NB4 (cell line): ENCODE measurements around the gene TSEN34.
"Not testable (repeated sequence)": the region's sequence is repeated elsewhere in the genome, so short reads cannot be mapped to it uniquely, and the experiment has no call there.

Source experiments
- DNase-seq: peaks from one replicate; pipeline ENCODE4 v3.0.0; 2010; ENCODE audit warnings: low read depth
- H3K4me3 ChIP-seq: one replicate; pipeline ENCODE4 v1.5.1; 2011; ENCODE audit warnings: mild to moderate bottlenecking, low read depth, low read length, moderate library complexity
- MYC ChIP-seq: IDR thresholded peaks from 2 replicates; pipeline ENCODE4 v1.6.1; 2011; ENCODE audit warnings: low read depth, low read length
- POLR2A ChIP-seq: IDR thresholded peaks from 2 replicates; pipeline ENCODE4 v1.6.1; 2011; ENCODE audit warnings: mild to moderate bottlenecking; ENCODE audit not compliant: insufficient read length; ENCODE audit errors: extremely low read depth
- TF ChIP-seq, protein P1 (sequence below): IDR thresholded peaks from 2 replicates; pipeline ENCODE4 v1.6.1; 2011; ENCODE audit warnings: low read depth, low read length
- TF ChIP-seq, protein P2 (sequence below): IDR thresholded peaks from one replicate; pipeline ENCODE4 v1.5.1; 2012; ENCODE audit warnings: low read depth, low read length

TSEN34 gene

DNA sequence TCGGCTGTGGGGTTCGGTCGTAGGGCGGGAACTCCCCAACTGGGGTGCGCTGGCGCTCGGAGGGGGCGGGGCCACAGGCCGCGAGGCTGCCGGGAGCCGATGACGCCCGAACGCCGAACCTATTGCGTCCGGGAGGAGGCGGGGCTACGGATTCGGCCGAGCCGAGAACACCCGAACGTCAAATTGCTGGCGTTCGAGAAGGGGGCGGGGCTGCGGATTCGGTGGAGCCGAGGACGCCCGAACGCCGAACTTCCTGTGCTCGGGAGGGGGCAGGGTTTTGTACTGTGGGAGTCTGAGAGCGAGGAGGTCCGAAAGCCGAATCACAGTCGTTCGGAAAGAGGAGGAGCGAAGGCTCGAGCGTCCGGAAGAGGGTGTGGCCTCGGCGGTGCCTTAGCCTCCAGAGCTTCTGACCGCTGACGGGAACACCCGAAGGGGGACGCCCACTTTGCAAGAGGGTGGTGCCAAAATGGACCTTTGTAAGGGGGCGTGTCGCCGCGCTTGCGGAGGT, 551 bp upstream of the TSEN34 start:
- peak overlapping the region; percentile 63 for H3K4me3 ChIP-seq
- no peak for TF ChIP-seq POLR2A
- TF ChIP-seq, protein P1, sequence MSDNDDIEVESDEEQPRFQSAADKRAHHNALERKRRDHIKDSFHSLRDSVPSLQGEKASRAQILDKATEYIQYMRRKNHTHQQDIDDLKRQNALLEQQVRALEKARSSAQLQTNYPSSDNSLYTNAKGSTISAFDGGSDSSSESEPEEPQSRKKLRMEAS, result no peak
- no peak for TF ChIP-seq MYC
- TF ChIP-seq, protein P2, sequence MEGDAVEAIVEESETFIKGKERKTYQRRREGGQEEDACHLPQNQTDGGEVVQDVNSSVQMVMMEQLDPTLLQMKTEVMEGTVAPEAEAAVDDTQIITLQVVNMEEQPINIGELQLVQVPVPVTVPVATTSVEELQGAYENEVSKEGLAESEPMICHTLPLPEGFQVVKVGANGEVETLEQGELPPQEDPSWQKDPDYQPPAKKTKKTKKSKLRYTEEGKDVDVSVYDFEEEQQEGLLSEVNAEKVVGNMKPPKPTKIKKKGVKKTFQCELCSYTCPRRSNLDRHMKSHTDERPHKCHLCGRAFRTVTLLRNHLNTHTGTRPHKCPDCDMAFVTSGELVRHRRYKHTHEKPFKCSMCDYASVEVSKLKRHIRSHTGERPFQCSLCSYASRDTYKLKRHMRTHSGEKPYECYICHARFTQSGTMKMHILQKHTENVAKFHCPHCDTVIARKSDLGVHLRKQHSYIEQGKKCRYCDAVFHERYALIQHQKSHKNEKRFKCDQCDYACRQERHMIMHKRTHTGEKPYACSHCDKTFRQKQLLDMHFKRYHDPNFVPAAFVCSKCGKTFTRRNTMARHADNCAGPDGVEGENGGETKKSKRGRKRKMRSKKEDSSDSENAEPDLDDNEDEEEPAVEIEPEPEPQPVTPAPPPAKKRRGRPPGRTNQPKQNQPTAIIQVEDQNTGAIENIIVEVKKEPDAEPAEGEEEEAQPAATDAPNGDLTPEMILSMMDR, result no peak
- peak; percentile 97 for DNase-seq

DNA sequence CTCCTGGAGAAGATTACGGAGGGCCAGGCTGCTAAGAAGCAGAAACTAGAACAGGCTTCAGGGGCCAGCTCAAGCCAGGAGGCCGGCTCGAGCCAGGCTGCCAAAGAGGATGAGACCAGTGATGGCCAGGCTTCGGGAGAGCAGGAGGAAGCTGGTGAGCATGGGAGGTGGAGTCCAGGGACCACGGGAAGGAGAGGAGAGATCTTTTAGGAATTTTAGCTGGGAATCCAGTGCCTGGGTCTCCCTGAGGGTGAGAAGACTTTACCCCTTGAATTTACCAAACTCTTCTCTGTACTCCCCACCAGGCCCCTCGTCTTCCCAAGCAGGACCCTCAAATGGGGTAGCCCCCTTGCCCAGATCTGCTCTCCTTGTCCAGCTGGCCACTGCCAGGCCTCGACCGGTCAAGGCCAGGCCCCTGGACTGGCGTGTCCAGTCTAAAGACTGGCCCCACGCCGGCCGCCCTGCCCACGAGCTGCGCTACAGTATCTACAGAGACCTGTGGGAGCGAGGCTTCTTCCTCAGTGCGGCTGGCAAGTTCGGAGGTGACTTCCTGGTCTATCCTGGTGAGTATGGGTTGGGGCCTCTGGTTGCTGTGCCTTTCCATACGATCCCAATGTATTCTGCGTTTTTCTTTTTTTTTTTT, 824 bp downstream of the TSEN34 start:
- H3K4me3 ChIP-seq, result peak overlapping the region; percentile 67
- TF ChIP-seq, protein P2, result no peak
- TF ChIP-seq, protein P1, result no peak
- TF ChIP-seq MYC (no peak), POLR2A (no peak)
- DNase-seq, result no peak

DNA sequence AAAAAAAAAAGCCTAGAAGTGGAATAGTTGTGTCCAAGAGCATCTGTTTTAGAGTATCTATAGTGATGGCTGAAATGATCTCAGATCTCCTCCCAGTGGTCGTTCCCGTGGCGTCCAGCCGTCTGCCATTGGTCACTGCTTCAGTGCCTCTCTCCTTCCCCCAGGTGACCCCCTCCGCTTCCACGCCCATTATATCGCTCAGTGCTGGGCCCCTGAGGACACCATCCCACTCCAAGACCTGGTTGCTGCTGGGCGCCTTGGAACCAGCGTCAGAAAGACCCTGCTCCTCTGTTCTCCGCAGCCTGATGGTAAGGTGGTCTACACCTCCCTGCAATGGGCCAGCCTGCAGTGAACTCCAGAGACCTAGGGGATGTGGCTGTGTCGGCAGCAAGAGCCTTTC, 1.9 kb downstream of the TSEN34 start:
- TF ChIP-seq, protein P1, result no peak
- TF ChIP-seq POLR2A (no peak), MYC (no peak)
- TF ChIP-seq, protein P2, result no peak
- no peak overlapping the region for H3K4me3 ChIP-seq
- no peak for DNase-seq

DNA sequence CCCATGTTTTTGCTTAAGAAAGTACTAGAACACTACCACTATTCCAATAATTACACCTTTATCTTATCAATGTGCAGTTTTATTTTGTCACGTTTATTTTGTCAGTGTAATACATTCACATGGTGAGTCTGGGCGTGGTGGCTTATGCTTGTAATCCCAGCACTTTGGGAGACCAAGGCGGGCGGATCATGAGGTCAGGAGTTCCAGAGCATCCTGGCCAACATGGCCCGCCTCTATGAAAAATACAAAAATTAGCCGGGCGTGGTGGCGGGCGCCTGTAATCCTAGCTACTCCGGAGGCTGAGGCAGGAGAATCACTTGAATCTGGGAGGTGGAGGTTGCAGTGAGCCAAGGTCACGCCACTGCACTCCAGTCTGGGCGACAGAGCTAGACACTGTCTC, 3.4 kb downstream of the TSEN34 start:
- not testable (repeated sequence) for H3K4me3 ChIP-seq, DNase-seq

DNA sequence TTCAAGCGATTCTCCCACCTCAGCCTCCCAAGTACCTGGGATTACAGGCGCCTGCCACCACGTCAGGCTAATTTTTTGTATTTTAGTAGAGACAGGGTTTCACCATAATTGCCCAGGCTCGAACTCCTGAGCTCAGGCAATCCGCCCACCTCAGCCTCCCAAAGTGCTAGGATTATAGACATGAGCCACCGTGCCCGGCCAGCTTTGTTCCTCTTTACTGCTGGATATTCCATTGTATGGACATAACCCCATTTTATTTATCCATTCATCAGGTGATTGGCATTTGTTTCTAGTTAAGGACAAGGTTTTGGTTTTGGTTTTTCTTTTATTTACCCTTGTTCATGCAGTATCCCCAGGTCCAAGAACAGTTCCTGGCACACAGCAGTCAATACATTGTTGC, 5.4 kb downstream of the TSEN34 start:
- no peak overlapping the region for H3K4me3 ChIP-seq
- TF ChIP-seq, protein P2, result no peak
- TF ChIP-seq, protein P1, result no peak
- TF ChIP-seq MYC, result no peak
- no peak for DNase-seq

DNA sequence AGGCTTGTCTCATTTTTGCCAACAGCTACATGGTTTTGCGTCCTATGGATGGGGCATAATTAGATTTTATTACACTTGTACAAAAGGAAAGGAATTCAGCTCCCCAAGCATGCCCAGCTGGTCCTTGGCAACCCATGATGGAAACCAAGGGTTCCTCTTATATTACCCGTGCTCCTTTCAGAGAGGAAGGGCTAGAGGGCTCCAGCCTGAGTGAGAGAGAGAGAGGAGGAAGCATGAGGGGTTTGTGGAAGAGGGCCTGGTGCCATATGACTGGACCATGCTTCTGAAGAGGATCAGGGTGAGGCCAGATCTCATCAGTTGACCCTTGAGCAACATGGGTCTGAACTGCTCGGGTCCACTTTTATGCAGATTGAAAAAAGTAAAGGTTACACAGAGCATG, 6.0 kb downstream of the TSEN34 start:
- H3K4me3 ChIP-seq, result no peak overlapping the region
- DNase-seq, result no peak
- TF ChIP-seq, protein P1, result no peak
- TF ChIP-seq, protein P2, result no peak
- TF ChIP-seq MYC (no peak), POLR2A (no peak)
